Duodenal mucosa (tissue), 2 donors: ENCODE results near the gene KCNK6.

Experiments
- H3K27ac ChIP-seq: one replicate; pipeline ENCODE4 v1.7.0; 2013; ENCODE audit warnings: low read depth, low read length
- H3K27me3 ChIP-seq, 2 donors: one replicate each; pipeline ENCODE4 v1.7.0; 2013; ENCODE audit warnings: low read length in 2 of 2, control low read depth in 1 of 2; ENCODE audit not compliant: insufficient read depth in 2 of 2, control insufficient read depth in 1 of 2
- H3K36me3 ChIP-seq, 2 donors: one replicate each; pipeline ENCODE4 v1.7.0; 2013; ENCODE audit warnings: low read length in 2 of 2, control low read depth in 1 of 2; ENCODE audit not compliant: insufficient read depth in 2 of 2, control insufficient read depth in 1 of 2
- H3K4me1 ChIP-seq, 2 donors: one replicate each; pipeline ENCODE4 v1.7.0; 2013; ENCODE audit warnings: low read length in 2 of 2, control low read depth in 1 of 2; ENCODE audit not compliant: insufficient read depth in 2 of 2, control insufficient read depth in 1 of 2
- H3K4me3 ChIP-seq, 2 donors: one replicate each; pipeline ENCODE4 v1.7.0; 2013; ENCODE audit warnings: low read length in 2 of 2, low read depth in 1 of 2
- H3K9ac ChIP-seq, 2 donors: one replicate each; pipeline ENCODE4 v1.7.0; 2013; ENCODE audit warnings: low read length in 2 of 2, low read depth in 1 of 2
- H3K9me3 ChIP-seq, 2 donors: one replicate each; pipeline ENCODE4 v1.7.0; 2013; ENCODE audit warnings: low read length in 2 of 2, control low read depth in 1 of 2; ENCODE audit not compliant: control insufficient read depth in 1 of 2

Gene KCNK6

GRCh38 chr19:38321646-38322196 is 2.1 kb downstream of the KCNK6 start:
- H3K27ac ChIP-seq, result no peak overlapping the region
- H3K9ac ChIP-seq, result peak overlapping the region in 1 of 2 donors; percentile 17

GRCh38 chr19:38323291-38323690 is 3.6 kb downstream of the KCNK6 start:
- no peak overlapping the region for H3K4me3 ChIP-seq
- peaks cover 2 to 24% of the 10 kb centered on the region in 2 donors for H3K36me3 ChIP-seq
- no peak overlapping the region for H3K9ac ChIP-seq
- no peaks in the 10 kb centered on the region for H3K27me3 ChIP-seq
- H3K4me1 ChIP-seq, result peaks cover 9 to 22% of the 10 kb centered on the region in 2 donors
- no peaks in the 10 kb centered on the region for H3K9me3 ChIP-seq
- H3K27ac ChIP-seq, result no peak overlapping the region

More at GRCh38 chr19:38321646-38322196, 2.1 kb downstream of the KCNK6 start:
- Histone ChIP-seq H3K27me3 (no peaks in the 10 kb centered on the region), H3K36me3 (peaks cover 2 to 8% of the 10 kb centered on the region in 2 donors), H3K4me3 (peak overlapping the region; percentile 9 to 73), H3K9me3 (no peaks in the 10 kb centered on the region), H3K4me1 (peaks cover 9 to 22% of the 10 kb centered on the region in 2 donors)

- Histone ChIP-seq H3K4me3 (no peak overlapping the region), H3K9me3 (no peaks in the 10 kb centered on the region), H3K36me3 (peaks cover 2 to 25% of the 10 kb centered on the region in 2 donors), H3K9ac (no peak overlapping the region), H3K27ac (no peak overlapping the region), H3K4me1 (peaks cover under 1 to 17% of the 10 kb centered on the region in 2 donors), H3K27me3 (no peaks in the 10 kb centered on the region)
Observed at GRCh38 chr19:38324431-38324830, 4.8 kb downstream of the KCNK6 start.

GRCh38 chr19:38326591-38326990 is 6.9 kb downstream of the KCNK6 start:
- no peak overlapping the region for H3K4me3 ChIP-seq
- no peak overlapping the region for H3K27ac ChIP-seq
- H3K9me3 ChIP-seq, result no peaks in the 10 kb centered on the region
- peaks cover 0 to 4% of the 10 kb centered on the region in 2 donors for H3K4me1 ChIP-seq
- H3K9ac ChIP-seq, result no peak overlapping the region
- peaks cover 2 to 25% of the 10 kb centered on the region in 2 donors for H3K36me3 ChIP-seq
- no peaks in the 10 kb centered on the region for H3K27me3 ChIP-seq

GRCh38 chr19:38329651-38330050 is 10.0 kb downstream of the KCNK6 start:
- no peaks in the 10 kb centered on the region for H3K9me3 ChIP-seq
- no peak overlapping the region for H3K4me3 ChIP-seq
- H3K36me3 ChIP-seq, result peaks cover 2 to 25% of the 10 kb centered on the region in 2 donors
- no peaks in the 10 kb centered on the region for H3K4me1 ChIP-seq
- H3K9ac ChIP-seq, result no peak overlapping the region
- H3K27ac ChIP-seq, result no peak overlapping the region
- H3K27me3 ChIP-seq, result no peaks in the 10 kb centered on the region

GRCh38 chr19:38331728-38332127 is 12.1 kb downstream of the KCNK6 start:
- Histone ChIP-seq H3K9ac (no peak overlapping the region), H3K4me3 (no peak overlapping the region), H3K36me3 (peaks cover 0 to 17% of the 10 kb centered on the region in 2 donors), H3K9me3 (no peaks in the 10 kb centered on the region), H3K27ac (no peak overlapping the region), H3K4me1 (no peaks in the 10 kb centered on the region), H3K27me3 (no peaks in the 10 kb centered on the region)

GRCh38 chr19:38333245-38333644 is 13.6 kb downstream of the KCNK6 start:
- no peaks in the 10 kb centered on the region for H3K9me3 ChIP-seq

GRCh38 chr19:38335949-38336637 is 16.4 kb downstream of the KCNK6 start:
- Histone ChIP-seq H3K9me3 (no peaks in the 10 kb centered on the region), H3K36me3 (peaks cover 0 to 2% of the 10 kb centered on the region in 2 donors), H3K27ac (peak overlapping the region; percentile 99), H3K9ac (peak overlapping the region; percentile 92), H3K27me3 (no peaks in the 10 kb centered on the region), H3K4me1 (peaks cover 4 to 11% of the 10 kb centered on the region in 2 donors), H3K4me3 (peak overlapping the region; percentile 93 to 98)

More at GRCh38 chr19:38333245-38333644, 13.6 kb downstream of the KCNK6 start:
- Histone ChIP-seq H3K9ac (no peak overlapping the region), H3K4me3 (no peak overlapping the region), H3K27ac (no peak overlapping the region), H3K4me1 (peaks cover 4 to 7% of the 10 kb centered on the region in 2 donors), H3K27me3 (no peaks in the 10 kb centered on the region), H3K36me3 (peaks cover 0 to 2% of the 10 kb centered on the region in 2 donors)

GRCh38 chr19:38336638-38337359 is 17.2 kb downstream of the KCNK6 start:
- Histone ChIP-seq H3K36me3 (peaks cover 0 to 5% of the 10 kb centered on the region in 2 donors), H3K9me3 (no peaks in the 10 kb centered on the region), H3K4me3 (peak overlapping the region; percentile 93 to 98), H3K27me3 (no peaks in the 10 kb centered on the region), H3K4me1 (peaks cover 4 to 11% of the 10 kb centered on the region in 2 donors), H3K9ac (peak overlapping the region; percentile 92), H3K27ac (peak overlapping the region; percentile 99)

- peaks cover 0 to 5% of the 10 kb centered on the region in 2 donors for H3K36me3 ChIP-seq
- H3K4me3 ChIP-seq, result peak overlapping the region; percentile 93 to 98
- no peak overlapping the region for H3K27ac ChIP-seq
- H3K9me3 ChIP-seq, result no peaks in the 10 kb centered on the region
- H3K4me1 ChIP-seq, result peaks cover 4 to 11% of the 10 kb centered on the region in 2 donors
- H3K27me3 ChIP-seq, result no peaks in the 10 kb centered on the region
- H3K9ac ChIP-seq, result peak overlapping the region; percentile 44 to 58
Observed at GRCh38 chr19:38337360-38337653, 17.7 kb downstream of the KCNK6 start.
